ENCODE results near the gene SYNE1.

Gene SYNE1

GRCh38 chr6:152268846-152269442 lies 368.2 kb downstream of the SYNE1 start:
- TF ChIP-seq CTCF (conservative IDR thresholded peaks at IDR 0.05) = no peak
- no peak for TF ChIP-seq ZFX (IDR thresholded peaks at IDR 0.05)
- H3K27ac ChIP-seq = no peak overlapping the region

GRCh38 chr6:152267967-152268845 lies 369.0 kb downstream of the SYNE1 start:
- TF ChIP-seq CTCF (conservative IDR thresholded peaks at IDR 0.05) = peak; percentile 75
- no peak for TF ChIP-seq ZFX (IDR thresholded peaks at IDR 0.05)
- H3K27ac ChIP-seq = no peak overlapping the region

GRCh38 chr6:152265651-152266050 lies 371.5 kb downstream of the SYNE1 start:
- H3K27ac ChIP-seq = no peak overlapping the region
- TF ChIP-seq CTCF (conservative IDR thresholded peaks at IDR 0.05) (no peak), ZFX (IDR thresholded peaks at IDR 0.05) (no peak)

GRCh38 chr6:152263582-152263981 lies 373.6 kb downstream of the SYNE1 start:
- TF ChIP-seq CTCF (conservative IDR thresholded peaks at IDR 0.05) (no peak), ZFX (IDR thresholded peaks at IDR 0.05) (no peak)
- H3K27ac ChIP-seq = no peak overlapping the region

GRCh38 chr6:152261179-152261578 lies 376.0 kb downstream of the SYNE1 start:
- no peak overlapping the region for H3K27ac ChIP-seq
- TF ChIP-seq CTCF (conservative IDR thresholded peaks at IDR 0.05) (no peak), ZFX (IDR thresholded peaks at IDR 0.05) (no peak)

GRCh38 chr6:152259234-152259633 lies 377.9 kb downstream of the SYNE1 start:
- TF ChIP-seq ZFX (IDR thresholded peaks at IDR 0.05) (no peak), CTCF (conservative IDR thresholded peaks at IDR 0.05) (no peak)
- H3K27ac ChIP-seq = no peak overlapping the region

- TF ChIP-seq ZFX (IDR thresholded peaks at IDR 0.05) (no peak), CTCF (conservative IDR thresholded peaks at IDR 0.05) (no peak)
- H3K27ac ChIP-seq = no peak overlapping the region
Observed at GRCh38 chr6:152257581-152257980, 379.6 kb downstream of the SYNE1 start.

Measured in C4-2B (cell line).